ENCODE results near the gene ELL2. TPM values are rescaled to one million over a fixed set of nuclear protein-coding genes. Genes with fewer than 3 reads are reported as not detected.

Gene ELL2
- polyA plus RNA-seq, 3 donors, result 3.1 to 8.1 (median 5.8) TPM

- Histone ChIP-seq H4K20me1 (ENCODE audit: insufficient read depth, low read length) (no peaks in the 10 kb centered on the region), H3K4me2 (replicated peaks; ENCODE audit: extremely low read depth, low read length, poor library complexity, severe bottlenecking) (no peak overlapping the region), H3K9ac (ENCODE audit: insufficient read depth, low read length, poor library complexity, severe bottlenecking) (no peak overlapping the region), H3K79me2 (ENCODE audit: insufficient read depth, low read length) (no peaks in the 10 kb centered on the region), H3K27ac (ENCODE audit: low read depth in 1 of 2, low read length in 2 of 2) (no peak overlapping the region), H3K4me1 (ENCODE audit: control insufficient read depth in 1 of 2, insufficient read depth in 2 of 2, low read length in 2 of 2) (peaks cover 6 to 9% of the 10 kb centered on the region in 2 donors), H3K9me3 (replicated peaks in 1 of 2; ENCODE audit: control insufficient read depth in 1 of 2, insufficient read depth in 1 of 2, low read length in 2 of 2) (no peaks in the 10 kb centered on the region), H3K36me3 (replicated peaks in 1 of 2; ENCODE audit: control insufficient read depth in 1 of 2, insufficient read depth in 2 of 2, low read length in 2 of 2) (no peaks in the 10 kb centered on the region), H3K4me3 (replicated peaks in 1 of 3; ENCODE audit: low read depth in 2 of 3, low read length in 3 of 3) (no peak overlapping the region), H2AFZ (ENCODE audit: insufficient read depth, low read depth, low read length, poor library complexity, severe bottlenecking) (no peak overlapping the region), H3K27me3 (ENCODE audit: control insufficient read depth in 2 of 2, insufficient read depth in 2 of 2, low read length in 2 of 2) (no peaks in the 10 kb centered on the region)
- Mint-ChIP-seq H3K4me1 (peaks cover 14% of the 10 kb centered on the region), H3K36me3 (peaks cover 2 to 3% of the 10 kb centered on the region in 2 donors), H3K27me3 (ENCODE audit: low read depth in 3 of 3) (peaks cover 0 to 2% (median 2%) of the 10 kb centered on the region in 3 donors), H3K4me3 (no peak overlapping the region), H3K9me3 (no peaks in the 10 kb centered on the region), H3K27ac (no peak overlapping the region)
- intact Hi-C loops (cut with micrococcal nuclease), result no loop called here
- no peak for DNase-seq
- no peak for TF ChIP-seq CTCF (IDR thresholded peaks at IDR 0.05)
- WGBS (ENCODE audit: insufficient coverage), result 95% methylated on average over 2 of the region's 5 CpGs
Observed at GRCh38 chr5:95881833-95882232, 79.8 kb downstream of the ELL2 start.

- 67% methylated on average over 1 of the region's 5 CpGs for WGBS (ENCODE audit: insufficient coverage)
- intact Hi-C loops (cut with micrococcal nuclease), result no loop called here
- TF ChIP-seq CTCF (IDR thresholded peaks at IDR 0.05), result no peak
Observed at GRCh38 chr5:95880081-95880926, 81.3 kb downstream of the ELL2 start.

More at GRCh38 chr5:95880081-95880926, 81.3 kb downstream of the ELL2 start:
- peaks cover 0 to 2% (median 2%) of the 10 kb centered on the region in 3 donors for H3K27me3 Mint-ChIP-seq (ENCODE audit: low read depth in 3 of 3)
- Histone ChIP-seq H3K79me2 (ENCODE audit: insufficient read depth, low read length) (no peaks in the 10 kb centered on the region), H4K20me1 (ENCODE audit: insufficient read depth, low read length) (no peaks in the 10 kb centered on the region), H3K27ac (ENCODE audit: low read depth in 1 of 2, low read length in 2 of 2) (no peak overlapping the region), H3K36me3 (replicated peaks in 1 of 2; ENCODE audit: control insufficient read depth in 1 of 2, insufficient read depth in 2 of 2, low read length in 2 of 2) (no peaks in the 10 kb centered on the region), H3K4me2 (replicated peaks; ENCODE audit: extremely low read depth, low read length, poor library complexity, severe bottlenecking) (no peak overlapping the region), H3K4me3 (replicated peaks in 1 of 3; ENCODE audit: low read depth in 2 of 3, low read length in 3 of 3) (no peak overlapping the region), H3K9ac (ENCODE audit: insufficient read depth, low read length, poor library complexity, severe bottlenecking) (no peak overlapping the region), H2AFZ (ENCODE audit: insufficient read depth, low read depth, low read length, poor library complexity, severe bottlenecking) (no peak overlapping the region), H3K9me3 (replicated peaks in 1 of 2; ENCODE audit: control insufficient read depth in 1 of 2, insufficient read depth in 1 of 2, low read length in 2 of 2) (no peaks in the 10 kb centered on the region), H3K4me1 (ENCODE audit: control insufficient read depth in 1 of 2, insufficient read depth in 2 of 2, low read length in 2 of 2) (peaks cover 6 to 9% of the 10 kb centered on the region in 2 donors), H3K27me3 (ENCODE audit: control insufficient read depth in 2 of 2, insufficient read depth in 2 of 2, low read length in 2 of 2) (no peaks in the 10 kb centered on the region)
- no peaks in the 10 kb centered on the region for H3K36me3 Mint-ChIP-seq
- no peaks in the 10 kb centered on the region for H3K9me3 Mint-ChIP-seq
- no peak overlapping the region for H3K4me3 Mint-ChIP-seq
- peaks cover 14% of the 10 kb centered on the region for H3K4me1 Mint-ChIP-seq
- no peak overlapping the region for H3K27ac Mint-ChIP-seq
- DNase-seq, result no peak
